ENCODE data around the gene ARID2. TPM values are rescaled to one million over a fixed set of nuclear protein-coding genes. Genes with fewer than 3 reads are reported as not detected.

Gene ARID2
- total RNA-seq, 4 donors from 2014 or later, result 25.3 to 40.4 (median 30.6) TPM

DNA sequence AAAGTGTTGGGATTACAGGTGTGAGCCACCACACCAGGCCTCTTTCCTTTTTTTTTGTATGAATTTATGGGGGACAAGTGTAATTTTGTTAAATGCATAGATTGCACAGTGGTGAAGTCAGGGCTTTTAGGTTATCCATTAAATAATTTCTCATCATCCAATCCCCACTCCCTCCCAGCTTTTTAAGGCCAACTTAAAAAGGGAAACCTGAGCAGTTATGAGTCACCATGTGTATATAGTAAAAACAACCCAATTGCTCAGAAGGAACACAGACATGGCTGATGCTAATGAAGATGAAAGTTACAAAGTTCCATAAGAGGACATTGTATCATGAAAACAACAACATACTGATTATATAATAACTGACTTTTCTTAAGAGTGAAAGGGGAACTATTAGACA, 25.6 kb upstream of the ARID2 start:
- H3K4me3 ChIP-seq (ENCODE audit: low read depth, poor library complexity, severe bottlenecking), result no peak overlapping the region
- no peak for DNase-seq (ENCODE audit: low spot score in 2 of 2)
- intact Hi-C loops (cut with DNase I; ENCODE audit: low total_unique reads), result no loop called here
- TF ChIP-seq, protein P1, sequence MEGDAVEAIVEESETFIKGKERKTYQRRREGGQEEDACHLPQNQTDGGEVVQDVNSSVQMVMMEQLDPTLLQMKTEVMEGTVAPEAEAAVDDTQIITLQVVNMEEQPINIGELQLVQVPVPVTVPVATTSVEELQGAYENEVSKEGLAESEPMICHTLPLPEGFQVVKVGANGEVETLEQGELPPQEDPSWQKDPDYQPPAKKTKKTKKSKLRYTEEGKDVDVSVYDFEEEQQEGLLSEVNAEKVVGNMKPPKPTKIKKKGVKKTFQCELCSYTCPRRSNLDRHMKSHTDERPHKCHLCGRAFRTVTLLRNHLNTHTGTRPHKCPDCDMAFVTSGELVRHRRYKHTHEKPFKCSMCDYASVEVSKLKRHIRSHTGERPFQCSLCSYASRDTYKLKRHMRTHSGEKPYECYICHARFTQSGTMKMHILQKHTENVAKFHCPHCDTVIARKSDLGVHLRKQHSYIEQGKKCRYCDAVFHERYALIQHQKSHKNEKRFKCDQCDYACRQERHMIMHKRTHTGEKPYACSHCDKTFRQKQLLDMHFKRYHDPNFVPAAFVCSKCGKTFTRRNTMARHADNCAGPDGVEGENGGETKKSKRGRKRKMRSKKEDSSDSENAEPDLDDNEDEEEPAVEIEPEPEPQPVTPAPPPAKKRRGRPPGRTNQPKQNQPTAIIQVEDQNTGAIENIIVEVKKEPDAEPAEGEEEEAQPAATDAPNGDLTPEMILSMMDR (IDR thresholded peaks at IDR 0.05), result no peak
- TF ChIP-seq POLR2A (IDR thresholded peaks at IDR 0.05), result no peak

DNA sequence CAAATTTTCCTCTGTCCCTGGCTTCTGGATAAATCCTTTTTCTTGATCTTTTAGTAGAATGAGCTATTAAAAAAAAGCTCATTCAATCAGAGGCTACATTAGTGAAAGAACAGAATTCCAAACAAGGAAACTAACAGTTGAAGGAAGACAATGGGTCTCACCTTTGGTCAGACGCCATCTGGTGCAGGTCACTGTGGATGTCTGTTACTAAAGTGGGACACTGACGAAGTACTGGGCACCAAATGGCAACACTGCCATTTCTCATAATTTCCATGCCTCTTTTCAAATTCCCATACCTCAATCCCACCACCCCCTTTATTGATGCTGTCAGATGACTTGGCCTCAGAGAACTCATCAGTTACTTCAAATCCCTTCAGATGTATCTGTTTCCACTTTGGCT, 24.5 kb upstream of the ARID2 start:
- no peak for DNase-seq (ENCODE audit: low spot score in 2 of 2)
- 92 to 94% methylated on average over 2 of the region's 2 CpGs for WGBS, 2 donors
- TF ChIP-seq, protein P1 (IDR thresholded peaks at IDR 0.05), result no peak
- TF ChIP-seq POLR2A (IDR thresholded peaks at IDR 0.05), result no peak
- H3K4me3 ChIP-seq (ENCODE audit: low read depth, poor library complexity, severe bottlenecking), result no peak overlapping the region
- intact Hi-C loops (cut with DNase I; ENCODE audit: low total_unique reads), result no loop called here

DNA sequence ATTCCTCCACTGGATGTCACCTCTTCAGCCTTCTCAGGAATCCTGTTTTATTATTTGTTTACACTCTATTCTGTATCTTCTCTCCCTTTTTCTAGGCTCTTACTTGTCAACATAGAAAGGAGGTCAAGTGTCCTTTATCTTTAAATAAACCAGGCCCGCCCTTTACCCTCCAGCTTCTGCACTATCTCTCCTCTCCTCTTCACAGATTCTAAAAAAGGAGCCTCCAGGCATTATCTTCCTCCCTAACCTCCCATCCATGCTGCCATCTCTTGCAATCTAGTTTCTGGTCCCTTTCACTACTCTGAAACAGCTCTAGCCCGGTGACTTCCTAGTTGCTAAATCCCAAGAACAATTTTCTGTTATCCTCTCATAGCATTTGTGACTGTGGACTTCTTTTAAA, 24.1 kb upstream of the ARID2 start:
- TF ChIP-seq POLR2A (IDR thresholded peaks at IDR 0.05), result no peak
- TF ChIP-seq, protein P1 (IDR thresholded peaks at IDR 0.05), result no peak
- intact Hi-C loops (cut with DNase I; ENCODE audit: low total_unique reads), result no loop called here
- WGBS, 2 donors, result 80 to 81% methylated on average over 2 of the region's 2 CpGs
- DNase-seq (ENCODE audit: low spot score in 2 of 2), result no peak
- no peak overlapping the region for H3K4me3 ChIP-seq (ENCODE audit: low read depth, poor library complexity, severe bottlenecking)

DNA sequence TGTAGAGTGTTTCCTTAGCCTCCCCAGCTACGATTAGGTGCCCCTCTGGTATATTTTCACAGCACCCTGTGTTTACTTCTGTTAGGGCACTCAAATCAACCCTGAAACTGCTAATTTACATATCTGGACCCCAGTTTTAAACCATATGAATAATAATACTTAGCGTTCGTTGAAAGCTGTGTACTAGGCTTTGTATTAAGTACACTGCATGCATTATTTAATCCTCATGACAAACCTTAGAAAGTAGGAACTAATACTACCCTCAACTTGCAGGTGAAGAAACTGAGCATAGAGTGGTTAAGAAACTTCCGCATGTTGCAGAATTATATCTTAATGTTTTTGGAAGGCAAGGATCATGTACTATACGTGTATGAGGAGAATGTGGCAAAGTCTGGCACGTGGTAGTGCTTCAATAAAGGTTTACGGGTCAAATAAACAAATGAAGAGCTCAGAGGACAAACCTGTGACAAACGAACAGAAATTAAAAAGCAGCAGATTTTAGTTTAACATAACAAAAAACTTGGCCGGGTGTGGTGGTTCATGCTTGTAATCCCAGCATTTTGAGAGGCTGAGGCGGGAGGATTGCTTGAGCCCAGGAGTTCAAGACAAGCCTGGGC, 22.2 kb upstream of the ARID2 start:
- 76 to 86% methylated on average over 10 of the region's 10 CpGs for WGBS, 2 donors
- TF ChIP-seq, protein P1 (IDR thresholded peaks at IDR 0.05), result no peak
- no peak for TF ChIP-seq POLR2A (IDR thresholded peaks at IDR 0.05)
- DNase-seq (ENCODE audit: low spot score in 2 of 2), result no peak
- no peak overlapping the region for H3K4me3 ChIP-seq (ENCODE audit: low read depth, poor library complexity, severe bottlenecking)
- intact Hi-C loops (cut with DNase I; ENCODE audit: low total_unique reads), result no loop called here

DNA sequence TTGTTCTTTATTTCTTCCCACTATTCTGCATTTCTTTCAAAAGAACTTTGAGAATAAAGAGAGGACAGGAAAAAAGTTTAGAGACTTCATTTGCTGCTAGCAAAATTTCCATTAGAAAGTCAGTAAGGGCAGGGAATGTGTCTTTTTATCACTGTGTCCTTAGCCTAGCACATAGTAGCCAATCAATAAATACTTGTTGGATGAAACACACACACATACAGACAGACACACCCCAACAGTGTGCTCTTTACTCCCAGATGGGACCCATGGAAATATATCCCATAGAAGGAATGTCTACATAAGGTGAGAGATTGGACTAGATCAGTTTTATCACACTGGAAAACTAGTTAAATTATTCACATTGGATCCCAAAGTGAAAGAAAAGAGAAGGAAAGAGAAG, 21.1 kb upstream of the ARID2 start:
- intact Hi-C loops (cut with DNase I; ENCODE audit: low total_unique reads), result no loop called here
- no peak overlapping the region for H3K4me3 ChIP-seq (ENCODE audit: low read depth, poor library complexity, severe bottlenecking)
- no peak for DNase-seq (ENCODE audit: low spot score in 2 of 2)
- TF ChIP-seq, protein P1 (IDR thresholded peaks at IDR 0.05), result no peak
- TF ChIP-seq POLR2A (IDR thresholded peaks at IDR 0.05), result no peak

DNA sequence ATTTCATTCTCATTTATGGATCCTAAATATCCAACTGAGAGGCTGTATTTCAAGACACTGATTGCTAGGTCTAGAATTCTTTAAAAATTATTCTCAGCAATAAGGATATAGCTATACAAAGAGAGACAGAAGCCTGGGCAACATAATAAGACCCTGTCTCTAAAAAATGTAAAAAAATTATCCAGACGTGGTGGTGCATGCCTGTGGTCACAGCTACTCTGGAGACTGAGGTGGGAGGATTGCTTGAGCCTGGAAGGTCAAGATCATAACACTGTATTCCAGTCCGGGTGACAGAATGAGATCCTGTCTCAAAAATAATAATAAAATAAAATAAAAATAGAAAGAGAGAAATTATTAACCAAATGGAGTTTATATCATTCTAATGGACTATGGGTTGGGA, 20.6 kb upstream of the ARID2 start:
- H3K4me3 ChIP-seq (ENCODE audit: low read depth, poor library complexity, severe bottlenecking), result no peak overlapping the region
- no peak for DNase-seq (ENCODE audit: low spot score in 2 of 2)
- TF ChIP-seq, protein P1 (IDR thresholded peaks at IDR 0.05), result no peak
- TF ChIP-seq POLR2A (IDR thresholded peaks at IDR 0.05), result no peak
- intact Hi-C loops (cut with DNase I; ENCODE audit: low total_unique reads), result no loop called here
- 69 to 84% methylated on average over 2 of the region's 2 CpGs for WGBS, 2 donors
